Head of caudate nucleus (tissue), 42 donors: ENCODE measurements around the gene TRIM31.
A peak's percentile ranks its signal among the peaks of the same experiment; 100 is the strongest.
"Not testable (repeated sequence)": the region's sequence is repeated elsewhere in the genome, so short reads cannot be mapped to it uniquely, and the experiment has no call there.

Experiments
- DNase-seq, 42 donors: peaks; one replicate each; pipeline versions ENCODE4 v3.0.0 to v3.0.0-alpha.2; 2020 to 2021; ENCODE audit warnings: mixed read lengths in 7 of 42
- intact Hi-C: fragments of 100-400 bp; cut with DNase I; formaldehyde crosslinking; loops from one replicate; pipeline ENCODE4 v1.15.0; 2022

Gene TRIM31

DNA sequence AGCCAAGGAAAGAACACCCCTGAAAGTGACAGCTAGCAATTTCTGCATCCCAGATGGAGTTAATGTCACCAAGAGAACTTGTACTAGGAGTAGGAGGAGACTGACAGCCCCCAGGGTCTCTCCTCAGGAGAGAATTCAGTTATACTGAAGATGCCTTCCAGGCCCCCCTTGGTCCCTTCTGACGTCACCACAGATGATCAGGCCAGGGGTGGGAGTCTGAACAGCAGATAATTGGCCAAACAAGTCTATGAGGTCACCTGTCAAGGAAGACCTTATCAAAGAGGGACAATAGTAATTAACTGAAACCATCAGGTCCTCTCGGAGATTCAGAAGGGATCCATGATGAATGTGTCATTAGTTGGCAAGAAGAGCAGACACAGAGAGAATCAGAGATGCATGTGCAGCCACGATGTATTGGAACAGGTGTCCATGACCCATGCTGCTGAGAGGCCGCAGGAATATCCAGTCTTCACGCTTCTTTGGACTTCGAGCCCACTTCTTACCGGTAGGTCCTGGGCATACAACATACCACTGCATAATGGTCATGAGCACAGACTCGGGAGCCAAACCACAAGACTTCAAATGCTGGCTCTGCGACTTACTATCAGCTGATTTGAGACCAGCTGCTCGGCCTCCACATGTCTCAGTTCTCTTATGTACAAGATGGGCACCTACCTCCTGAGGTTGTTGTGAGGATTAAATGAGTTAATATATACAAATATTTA is 37.9 kb upstream of the TRIM31 start:
- DNase-seq: peak in 1 of 42 donors; percentile 24
- intact Hi-C loops: no loop called here

DNA sequence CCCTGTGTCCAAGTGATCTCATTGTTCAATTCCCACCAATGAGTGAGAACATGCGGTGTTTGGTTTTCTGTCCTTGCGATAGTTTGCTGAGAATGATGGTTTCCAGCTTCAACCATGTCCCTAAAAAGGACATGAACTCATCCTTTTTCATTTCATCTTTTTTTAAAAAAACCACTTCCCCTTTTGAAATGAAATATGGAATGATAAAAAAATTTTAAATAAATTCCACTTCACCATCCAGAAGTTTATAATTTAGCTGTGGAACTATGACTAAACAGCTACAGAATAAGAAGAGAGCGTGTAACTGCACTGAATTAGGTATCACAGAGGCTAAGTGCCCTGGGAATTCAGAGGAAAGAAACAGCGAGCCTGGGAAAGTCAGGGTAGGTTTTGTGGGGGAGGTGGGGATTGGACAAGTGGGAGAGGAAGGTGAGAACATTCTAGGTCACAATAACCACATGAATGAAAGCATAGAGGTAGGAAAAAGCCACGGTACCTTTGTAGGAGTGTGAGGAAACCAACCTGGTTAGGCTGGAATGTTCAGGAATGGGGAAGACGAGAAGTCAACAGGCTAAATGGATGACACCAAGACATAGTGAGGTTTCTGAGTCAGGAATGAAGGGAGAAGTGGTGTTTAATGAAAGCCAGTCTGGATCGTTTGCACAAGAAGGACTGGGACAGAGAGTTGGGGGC is 37.1 kb upstream of the TRIM31 start:
- DNase-seq: no peak
- intact Hi-C loops: no loop called here

GRCh38 chr6:30149234-30149633 is 36.3 kb upstream of the TRIM31 start:
- intact Hi-C loops: no loop called here
- DNase-seq: peak in 1 of 42 donors; percentile 1

DNA sequence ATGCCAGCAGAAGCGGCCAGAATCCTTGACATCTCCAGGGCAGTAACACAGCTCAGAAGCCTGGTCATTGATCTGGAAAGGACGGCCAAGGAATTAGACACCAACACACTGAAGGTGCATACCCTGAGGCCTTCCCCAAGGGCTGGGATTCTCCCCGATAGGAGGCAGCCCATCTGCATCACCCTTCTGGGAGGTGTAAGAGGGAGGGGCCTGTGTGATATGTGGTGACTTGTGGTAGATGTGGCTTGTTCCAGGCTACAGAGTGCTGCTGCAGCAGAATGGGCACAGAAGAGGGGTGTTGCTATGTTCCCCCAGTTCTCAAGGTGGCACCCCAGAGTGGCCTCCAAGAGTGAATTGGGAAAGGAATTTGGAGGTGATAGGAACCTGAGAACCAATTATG is 34.2 kb upstream of the TRIM31 start:
- peak in 1 of 42 donors; percentile 14 for DNase-seq
- intact Hi-C loops: no loop called here

- intact Hi-C loops: no loop called here
- DNase-seq: peak in 1 of 42 donors; percentile 17
Measured at GRCh38 chr6:30145818-30146217, 32.9 kb upstream of the TRIM31 start.

DNA sequence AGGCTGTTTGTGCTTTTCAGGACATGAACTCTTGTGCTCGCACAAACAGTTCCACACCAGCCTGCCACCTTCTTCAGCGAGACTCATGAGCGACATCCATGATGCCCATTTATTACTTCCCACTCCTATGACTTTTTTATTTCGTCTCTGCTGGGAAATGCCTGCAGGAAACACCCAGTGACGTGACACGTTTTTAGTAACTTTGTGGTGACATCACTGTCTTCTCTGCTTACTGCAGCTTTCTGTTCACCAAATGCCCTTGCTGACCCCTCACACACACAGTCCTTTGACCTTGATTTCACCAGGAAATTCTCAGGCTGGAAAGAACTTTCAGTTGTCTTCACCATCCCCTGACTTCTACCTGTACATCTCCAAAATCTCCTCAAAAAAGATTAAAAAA is 31.9 kb upstream of the TRIM31 start:
- DNase-seq: peak in 1 of 42 donors; percentile 17
- intact Hi-C loops: no loop called here

GRCh38 chr6:30143780-30144179 is 30.9 kb upstream of the TRIM31 start:
- no peak for DNase-seq
- intact Hi-C loops: no loop called here

- DNase-seq: no peak
- intact Hi-C loops: no loop called here
Measured at GRCh38 chr6:30142665-30143064, 29.8 kb upstream of the TRIM31 start.

DNA sequence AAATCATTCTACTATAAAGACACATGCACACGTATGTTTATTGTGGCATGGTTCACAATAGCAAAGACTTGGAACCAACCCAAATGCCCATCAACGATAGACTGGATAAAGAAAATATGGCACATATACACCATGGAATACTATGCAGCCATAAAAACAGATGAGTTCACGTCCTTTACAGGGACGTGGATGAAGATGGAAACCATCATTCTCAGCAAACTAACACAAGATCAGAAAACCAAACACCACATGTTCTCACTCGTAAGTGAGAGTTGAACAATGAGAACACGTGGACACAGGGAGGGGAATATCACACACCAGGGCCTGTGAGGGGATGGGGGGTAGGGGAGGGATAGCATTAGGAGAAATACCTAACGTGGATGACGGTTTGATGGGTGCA is 27.4 kb upstream of the TRIM31 start:
- intact Hi-C loops: not testable (repeated sequence)

DNA sequence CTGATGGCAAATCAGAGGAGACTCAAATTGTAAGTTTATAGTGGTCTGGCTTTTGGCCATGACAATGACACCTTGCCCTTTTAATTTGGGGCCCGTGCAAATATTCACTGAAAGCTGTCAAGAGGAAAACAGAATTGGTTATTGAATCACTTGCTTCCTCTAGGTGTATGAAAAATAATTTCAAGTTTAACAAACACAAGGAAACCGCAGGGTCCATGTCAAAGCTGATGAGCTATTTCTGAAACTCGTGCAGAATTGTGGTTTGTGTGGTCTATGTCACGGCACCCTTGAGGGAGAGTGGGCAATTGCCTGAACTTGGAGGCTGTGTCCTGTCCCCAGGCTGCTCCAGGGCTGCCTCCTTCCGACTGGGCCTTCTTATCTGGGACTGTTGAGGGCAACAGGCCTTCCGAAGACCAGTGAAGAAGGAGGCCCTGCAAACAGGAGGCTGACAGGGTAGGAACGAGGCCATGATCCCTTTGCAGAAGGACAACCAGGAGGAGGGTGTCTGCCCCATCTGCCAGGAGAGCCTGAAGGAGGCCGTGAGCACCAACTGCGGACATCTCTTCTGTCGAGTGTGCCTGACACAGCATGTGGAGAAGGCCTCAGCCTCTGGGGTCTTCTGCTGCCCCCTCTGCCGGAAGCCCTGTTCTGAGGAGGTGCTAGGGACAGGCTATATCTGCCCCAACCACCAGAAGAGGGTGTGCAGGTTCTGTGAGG is 23.8 kb upstream of the TRIM31 start:
- intact Hi-C loops: no loop called here

More for the DNA sequence above, 27.4 kb upstream of the TRIM31 start:
- DNase-seq: not testable (repeated sequence)

GRCh38 chr6:30135757-30136156 is 22.9 kb upstream of the TRIM31 start, which contains the start of gene TRIM40:
TRIM40 (plus strand) TSS chr6:30136140; CDS start chr6:30137037, 897 bp downstream.
- no peak for DNase-seq
- intact Hi-C loops: no loop called here

More for the DNA sequence above, 23.8 kb upstream of the TRIM31 start:
- no peak for DNase-seq

DNA sequence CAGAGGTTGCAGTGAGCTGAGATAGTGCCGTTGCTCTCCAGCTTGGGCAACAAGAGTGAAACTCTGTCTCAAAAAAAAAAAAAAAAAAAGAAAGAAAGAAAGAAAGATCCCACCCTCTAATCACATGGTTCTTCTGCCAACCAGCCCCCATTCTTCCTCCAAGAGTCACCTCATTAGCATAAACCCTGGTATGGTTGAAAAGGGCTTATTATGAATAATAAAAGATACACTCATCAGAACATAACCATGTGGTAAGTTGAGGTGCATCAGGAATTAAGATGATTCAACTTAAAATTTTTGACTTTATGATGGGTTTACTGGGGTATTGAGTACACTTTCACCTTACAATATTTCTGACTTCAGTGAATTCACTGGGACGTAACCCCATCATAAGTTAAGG is 22.3 kb upstream of the TRIM31 start:
- intact Hi-C loops: no loop called here
- DNase-seq: no peak

DNA sequence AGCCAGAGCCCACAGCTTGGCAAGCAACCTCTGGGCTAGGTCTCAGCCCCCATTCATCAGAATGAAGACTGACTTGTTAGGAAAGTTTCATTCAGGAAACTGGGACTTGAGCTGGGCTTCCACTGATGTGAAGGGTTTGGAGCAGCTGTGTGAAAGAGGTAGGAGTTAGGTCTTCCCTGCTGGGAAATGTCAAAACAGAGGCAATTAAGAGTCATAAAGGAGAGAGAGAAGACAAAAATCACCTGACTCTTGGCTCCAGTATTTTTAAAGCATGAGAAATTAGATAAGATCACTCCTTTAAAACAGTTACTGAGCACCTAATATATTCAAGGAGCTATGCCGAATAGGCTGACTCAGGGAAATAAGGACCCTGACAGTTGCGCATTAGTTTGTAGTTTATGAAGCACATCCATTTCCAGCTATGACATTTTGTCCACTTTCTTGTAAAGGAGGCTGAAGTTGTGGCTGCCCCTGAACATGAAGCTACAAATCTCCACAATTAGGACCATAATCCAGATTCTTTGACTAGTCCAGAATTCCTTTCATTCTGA is 19.1 kb upstream of the TRIM31 start:
- DNase-seq: no peak
- intact Hi-C loops: no loop called here

GRCh38 chr6:30130887-30131862 is 18.3 kb upstream of the TRIM31 start:
- intact Hi-C loops: no loop called here
- peak; percentile 8 to 87 (median 66) for DNase-seq

GRCh38 chr6:30130179-30130679 is 17.3 kb upstream of the TRIM31 start:
- intact Hi-C loops: no loop called here
- no peak for DNase-seq

- intact Hi-C loops: no loop called here
- no peak for DNase-seq
Measured at GRCh38 chr6:30129265-30130178, 16.6 kb upstream of the TRIM31 start.
